Neutrophil (primary cell): ENCODE measurements around the gene LBH.

ENCODE experiments used
- H3K27ac ChIP-seq: fragments of 200-600 bp; sonication (generic); 2 replicates; pipeline ENCODE4 v1.5.1; 2016; ENCODE audit warnings: mild to moderate bottlenecking, moderate library complexity
- H3K27me3 ChIP-seq: fragments of 200-600 bp; sonication (generic); 2 replicates; pipeline ENCODE4 v1.6.0; 2016; ENCODE audit warnings: mild to moderate bottlenecking
- H3K36me3 ChIP-seq: fragments of 200-600 bp; sonication (generic); 2 replicates; pipeline ENCODE4 v1.5.1; 2017
- H3K4me1 ChIP-seq, 2 experiments: fragments of 200-600 bp in 1 of 2; sonication (generic) in 1 of 2; 1 replicate in 1 of 2; 2 replicates in 1 of 2; pipeline versions ENCODE4 v1.5.1 to v1.6.1; 2013 to 2016; ENCODE audit warnings: low read depth in 1 of 2, low read length in 1 of 2, mild to moderate bottlenecking in 1 of 2, moderate library complexity in 1 of 2; ENCODE audit not compliant: control insufficient read depth in 1 of 2, insufficient read depth in 1 of 2
- H3K4me3 ChIP-seq, 2 experiments: fragments of 200-600 bp in 1 of 2; sonication (generic) in 1 of 2; 1 replicate in 1 of 2; 2 replicates in 1 of 2; pipeline ENCODE4 v1.5.1; 2013 to 2016; ENCODE audit warnings: low read depth in 1 of 2, low read length in 1 of 2, mild to moderate bottlenecking in 1 of 2, moderate library complexity in 1 of 2
- H3K9me3 ChIP-seq: fragments of 200-600 bp; sonication (generic); 2 replicates; pipeline ENCODE4 v1.5.1; 2016
- TF ChIP-seq, protein P1 (sequence below): fragments of 200-600 bp; sonication (generic); IDR thresholded peaks from 2 replicates; pipeline ENCODE4 v1.5.1; 2016; ENCODE audit warnings: antibody characterized with exemption

The LBH gene

DNA sequence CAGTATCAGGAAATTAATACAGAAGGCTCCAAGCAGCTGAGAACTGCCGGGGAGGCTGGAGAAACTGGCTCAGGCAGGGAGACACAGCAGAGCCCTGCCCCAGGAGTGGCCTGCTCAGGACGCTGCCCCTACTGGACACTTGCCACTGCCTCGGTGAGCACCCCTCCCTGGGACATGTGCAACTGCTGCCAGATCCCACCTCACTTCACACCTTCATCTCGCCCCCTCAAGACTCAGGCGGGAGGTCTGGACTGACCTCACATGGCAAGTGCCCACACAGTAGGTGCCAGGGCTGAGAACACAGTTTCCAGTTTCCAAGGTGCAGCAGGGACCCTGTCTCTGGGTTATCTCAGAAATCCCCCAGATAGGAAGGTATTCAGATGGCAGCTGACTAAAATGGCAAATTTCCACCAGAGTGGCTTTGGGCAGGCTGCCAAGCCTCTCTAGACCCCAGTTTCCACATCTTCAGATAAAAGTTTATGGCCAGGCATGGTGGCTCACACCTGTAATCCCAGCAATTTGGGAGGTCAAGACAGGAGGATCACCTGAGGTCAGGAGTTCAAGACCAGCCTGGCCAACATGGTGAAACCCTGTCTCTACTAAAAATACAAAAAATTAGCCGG is 33.7 kb upstream of the LBH start:
- no peaks in the 10 kb centered on the region for H3K4me1 ChIP-seq
- H3K9me3 ChIP-seq = no peaks in the 10 kb centered on the region
- no peaks in the 10 kb centered on the region for H3K27me3 ChIP-seq
- TF ChIP-seq, protein P1, sequence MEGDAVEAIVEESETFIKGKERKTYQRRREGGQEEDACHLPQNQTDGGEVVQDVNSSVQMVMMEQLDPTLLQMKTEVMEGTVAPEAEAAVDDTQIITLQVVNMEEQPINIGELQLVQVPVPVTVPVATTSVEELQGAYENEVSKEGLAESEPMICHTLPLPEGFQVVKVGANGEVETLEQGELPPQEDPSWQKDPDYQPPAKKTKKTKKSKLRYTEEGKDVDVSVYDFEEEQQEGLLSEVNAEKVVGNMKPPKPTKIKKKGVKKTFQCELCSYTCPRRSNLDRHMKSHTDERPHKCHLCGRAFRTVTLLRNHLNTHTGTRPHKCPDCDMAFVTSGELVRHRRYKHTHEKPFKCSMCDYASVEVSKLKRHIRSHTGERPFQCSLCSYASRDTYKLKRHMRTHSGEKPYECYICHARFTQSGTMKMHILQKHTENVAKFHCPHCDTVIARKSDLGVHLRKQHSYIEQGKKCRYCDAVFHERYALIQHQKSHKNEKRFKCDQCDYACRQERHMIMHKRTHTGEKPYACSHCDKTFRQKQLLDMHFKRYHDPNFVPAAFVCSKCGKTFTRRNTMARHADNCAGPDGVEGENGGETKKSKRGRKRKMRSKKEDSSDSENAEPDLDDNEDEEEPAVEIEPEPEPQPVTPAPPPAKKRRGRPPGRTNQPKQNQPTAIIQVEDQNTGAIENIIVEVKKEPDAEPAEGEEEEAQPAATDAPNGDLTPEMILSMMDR = no peak
- H3K36me3 ChIP-seq = no peaks in the 10 kb centered on the region
- no peak overlapping the region for H3K4me3 ChIP-seq
- no peak overlapping the region for H3K27ac ChIP-seq

DNA sequence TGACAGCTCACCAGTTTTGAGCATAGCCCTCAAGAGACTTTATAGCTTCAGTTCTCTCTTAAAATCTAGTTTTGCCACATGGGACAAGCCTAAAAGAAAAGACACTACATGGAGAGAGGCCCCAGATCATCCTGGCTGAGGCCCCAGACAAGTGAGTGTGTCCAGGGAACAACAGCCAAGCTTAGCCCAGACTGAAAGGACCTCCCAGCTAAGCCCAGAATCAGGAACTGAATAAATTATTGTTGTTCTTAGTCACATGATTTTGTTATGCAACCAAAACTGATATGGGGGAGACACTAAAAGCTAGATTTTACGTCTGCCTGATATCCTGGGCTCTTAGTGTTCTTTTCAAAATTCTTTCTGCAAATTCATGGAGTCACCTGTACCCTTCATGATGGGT is 29.3 kb upstream of the LBH start:
- H3K9me3 ChIP-seq = no peaks in the 10 kb centered on the region
- H3K27ac ChIP-seq = no peak overlapping the region
- H3K4me1 ChIP-seq = no peaks in the 10 kb centered on the region
- H3K36me3 ChIP-seq = no peaks in the 10 kb centered on the region
- TF ChIP-seq, protein P1 = no peak
- H3K27me3 ChIP-seq = no peaks in the 10 kb centered on the region
- no peak overlapping the region for H3K4me3 ChIP-seq

DNA sequence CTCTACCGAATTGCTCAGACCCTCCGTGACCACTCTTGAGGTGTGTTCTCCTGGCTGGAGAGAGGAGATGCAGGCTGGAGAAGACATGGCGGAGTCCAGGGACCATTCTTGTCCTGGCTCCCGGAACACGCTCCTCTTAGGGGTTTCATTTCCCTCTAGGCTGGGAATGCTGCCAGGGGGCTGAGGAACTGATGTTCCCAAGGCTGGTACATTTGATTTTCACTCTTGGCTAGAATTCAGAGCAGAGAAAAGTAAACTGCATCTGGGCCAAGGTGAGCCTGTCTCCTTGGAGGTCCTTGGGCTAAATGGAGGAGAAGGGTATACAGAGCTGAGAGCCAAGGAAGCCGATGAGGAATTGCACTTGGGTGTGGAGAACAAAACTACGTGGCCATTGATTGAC is 28.2 kb upstream of the LBH start:
- Histone ChIP-seq H3K4me1 (no peaks in the 10 kb centered on the region), H3K9me3 (no peaks in the 10 kb centered on the region), H3K27me3 (no peaks in the 10 kb centered on the region), H3K4me3 (no peak overlapping the region), H3K36me3 (no peaks in the 10 kb centered on the region), H3K27ac (no peak overlapping the region)
- TF ChIP-seq, protein P1 = no peak

DNA sequence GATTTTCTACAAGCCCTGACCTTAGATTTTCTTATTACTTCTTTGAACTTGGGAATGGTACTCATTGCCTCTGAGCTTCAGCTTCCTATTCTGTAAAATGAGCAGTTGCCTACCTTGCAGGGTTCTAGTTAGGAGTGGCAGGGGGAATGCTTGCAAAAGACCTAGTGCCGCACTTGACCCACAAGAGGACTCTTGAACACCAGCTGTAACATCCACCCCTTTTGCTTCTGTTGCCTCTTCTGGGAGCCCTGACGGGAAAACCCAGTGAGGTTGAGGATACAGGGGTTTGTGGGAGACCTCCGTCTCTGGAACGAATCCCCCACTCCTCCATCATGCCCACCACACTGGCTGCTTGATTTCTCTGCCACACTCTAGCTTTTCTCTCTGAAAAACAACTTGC is 27.1 kb upstream of the LBH start:
- Histone ChIP-seq H3K27ac (no peak overlapping the region), H3K9me3 (no peaks in the 10 kb centered on the region), H3K27me3 (no peaks in the 10 kb centered on the region), H3K4me1 (no peaks in the 10 kb centered on the region), H3K36me3 (no peaks in the 10 kb centered on the region), H3K4me3 (no peak overlapping the region)
- TF ChIP-seq, protein P1 = no peak

DNA sequence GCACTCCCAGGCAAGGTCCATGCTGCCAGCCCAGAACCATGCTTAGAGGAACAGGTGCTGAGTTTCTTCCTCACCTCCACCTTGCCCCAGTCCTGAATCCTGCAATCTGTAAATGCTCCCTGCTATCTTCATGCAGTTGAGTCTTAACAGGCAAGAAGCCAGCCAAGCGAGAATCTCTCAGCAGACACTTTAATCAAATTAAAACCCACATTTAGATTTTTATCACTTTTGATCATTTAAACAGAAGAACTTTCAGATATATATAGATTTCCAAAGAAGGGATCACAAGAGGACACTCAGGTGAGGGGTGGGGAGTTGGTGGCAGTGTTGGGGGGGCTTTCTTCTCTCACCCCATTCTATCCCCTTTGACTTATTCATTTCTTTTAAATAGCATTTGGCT is 25.9 kb upstream of the LBH start:
- H3K27me3 ChIP-seq = no peaks in the 10 kb centered on the region
- no peaks in the 10 kb centered on the region for H3K9me3 ChIP-seq
- H3K4me3 ChIP-seq = no peak overlapping the region
- no peaks in the 10 kb centered on the region for H3K4me1 ChIP-seq
- no peaks in the 10 kb centered on the region for H3K36me3 ChIP-seq
- TF ChIP-seq, protein P1 = no peak
- H3K27ac ChIP-seq = no peak overlapping the region
